WTC11 (cell line): ENCODE measurements around the gene TTC39A. TPM values are rescaled to one million over a fixed set of nuclear protein-coding genes. Genes with fewer than 3 reads are reported as not detected.

Experiments used
- ATAC-seq: fragments of 200-7000 bp; cut with Tn5 transposase; 2 replicates; pipeline ENCODE4 v1.10.0; 2021; ENCODE audit warnings: mild to moderate bottlenecking, moderate library complexity
- CTCF ChIA-PET: fragments of 300-600 bp; sonication (Branson Sonifier 250); formaldehyde crosslinking; loops from one replicate; lab custom pipeline; 2021; ENCODE audit warnings: antibody characterized with exemption; lab: Charles Lee
- POLR2A ChIA-PET: fragments of 350-600 bp; sonication (Branson Sonifier 250); formaldehyde crosslinking; loops from one replicate; lab custom pipeline; 2021; ENCODE audit warnings: antibody characterized with exemption; lab: Charles Lee
- DNase-seq: peaks from one replicate; pipeline ENCODE4 v3.0.0; 2021; ENCODE audit warnings: low spot score
- H3K27ac Mint-ChIP-seq: 2 replicates; pipeline ENCODE4 v1.8.0; 2021; ENCODE audit warnings: mixed read lengths
- H3K27me3 Mint-ChIP-seq: 2 replicates; pipeline ENCODE4 v1.8.0; 2021; ENCODE audit warnings: low read depth, mild to moderate bottlenecking, moderate library complexity, mixed read lengths
- H3K36me3 Mint-ChIP-seq: 2 replicates; pipeline ENCODE4 v1.8.0; 2021; ENCODE audit warnings: mixed read lengths
- H3K4me1 Mint-ChIP-seq: 2 replicates; pipeline ENCODE4 v1.8.0; 2022; ENCODE audit warnings: mixed read lengths
- H3K4me3 Mint-ChIP-seq: 2 replicates; pipeline ENCODE4 v1.8.0; 2021; ENCODE audit warnings: mild to moderate bottlenecking, moderate library complexity, mixed read lengths
- H3K9me3 Mint-ChIP-seq: 2 replicates; pipeline ENCODE4 v1.8.0; 2021; ENCODE audit warnings: mixed read lengths
- ATF1 ChIP-seq: sonication (generic); formaldehyde crosslinking; IDR thresholded peaks from 2 replicates; pipeline ENCODE4 v1.8.1; 2023; ENCODE audit warnings: mild to moderate bottlenecking, moderate library complexity, missing genetic modification reagents
- MXD4 ChIP-seq: fragments of 250-450 bp; sonication (Bioruptor Pico); IDR thresholded peaks from 2 replicates; pipeline ENCODE4 v1.8.0; 2021; ENCODE audit warnings: mild to moderate bottlenecking, moderate library complexity, borderline replicate concordance
- NFYB ChIP-seq: sonication (generic); formaldehyde crosslinking; conservative IDR thresholded peaks from 2 replicates; pipeline ENCODE4 v1.8.0; 2022; ENCODE audit warnings: low read depth, missing genetic modification reagents
- NR3C1 ChIP-seq: sonication (generic); formaldehyde crosslinking; conservative IDR thresholded peaks from 2 replicates; pipeline ENCODE4 v1.8.1; 2023; ENCODE audit warnings: low read depth, mild to moderate bottlenecking, missing genetic modification reagents
- TCF7 ChIP-seq: sonication (generic); formaldehyde crosslinking; IDR thresholded peaks from 2 replicates; pipeline ENCODE4 v1.8.0; 2022; ENCODE audit warnings: mild to moderate bottlenecking, low read depth, missing genetic modification reagents, moderate library complexity
- TEAD1 ChIP-seq: sonication (generic); formaldehyde crosslinking; IDR thresholded peaks from 2 replicates; pipeline ENCODE4 v1.8.0; 2022; ENCODE audit warnings: mild to moderate bottlenecking, missing genetic modification reagents
- ZNF232 ChIP-seq: sonication (generic); formaldehyde crosslinking; IDR thresholded peaks from 2 replicates; pipeline ENCODE4 v1.8.0; 2022; ENCODE audit warnings: mild to moderate bottlenecking, missing genetic modification reagents
- ZNF396 ChIP-seq: fragments of 250-450 bp; sonication (Bioruptor Pico); IDR thresholded peaks from 2 replicates; pipeline ENCODE4 v1.8.0; 2021; ENCODE audit warnings: mild to moderate bottlenecking, moderate library complexity, borderline replicate concordance
- ZNF423 ChIP-seq: fragments of 250-450 bp; sonication (Bioruptor Pico); IDR thresholded peaks from 2 replicates; pipeline ENCODE4 v2.1.2; 2022; ENCODE audit warnings: mild to moderate bottlenecking, moderate library complexity
- total RNA-seq: library from RNA; stranded (reverse); gene quantifications from 3 replicates; pipeline ENCODE4 v1.2.3, GENCODE V29; 2021
- TF ChIP-seq, protein P1 (sequence below): sonication (generic); formaldehyde crosslinking; IDR thresholded peaks from 2 replicates; pipeline ENCODE4 v1.8.1; 2023; ENCODE audit warnings: mild to moderate bottlenecking, missing genetic modification reagents
- TF ChIP-seq, protein P2 (sequence below): fragments of 250-450 bp; sonication (Bioruptor Pico); IDR thresholded peaks from 2 replicates; pipeline ENCODE4 v2.1.2; 2022; ENCODE audit warnings: mild to moderate bottlenecking, moderate library complexity
- TF ChIP-seq, protein P3 (sequence below): sonication (generic); formaldehyde crosslinking; IDR thresholded peaks from 2 replicates; pipeline ENCODE4 v1.8.1; 2022; ENCODE audit warnings: mild to moderate bottlenecking, moderate library complexity, missing genetic modification reagents
- TF ChIP-seq, protein P4 (sequence below): sonication (generic); formaldehyde crosslinking; IDR thresholded peaks from 2 replicates; pipeline ENCODE4 v1.8.1; 2023; ENCODE audit warnings: mild to moderate bottlenecking, missing genetic modification reagents, moderate library complexity
- TF ChIP-seq, protein P5 (sequence below): sonication (generic); formaldehyde crosslinking; IDR thresholded peaks from 2 replicates; pipeline ENCODE4 v1.8.0; 2023; ENCODE audit warnings: mild to moderate bottlenecking, missing genetic modification reagents
- TF ChIP-seq, protein P6 (sequence below): sonication (generic); formaldehyde crosslinking; IDR thresholded peaks from 2 replicates; pipeline ENCODE4 v1.8.1; 2023; ENCODE audit warnings: mild to moderate bottlenecking, missing genetic modification reagents, moderate library complexity
- TF ChIP-seq, protein P7 (sequence below): sonication (generic); formaldehyde crosslinking; IDR thresholded peaks from 2 replicates; pipeline ENCODE4 v1.8.1; 2022; ENCODE audit warnings: mild to moderate bottlenecking, missing genetic modification reagents, moderate library complexity, borderline replicate concordance
- TF ChIP-seq, protein P8 (sequence below): fragments of 250-450 bp; sonication (Bioruptor Pico); IDR thresholded peaks from 2 replicates; pipeline ENCODE4 v1.9.0; 2021; ENCODE audit warnings: mild to moderate bottlenecking
- TF ChIP-seq, protein P9 (sequence below): sonication (generic); formaldehyde crosslinking; IDR thresholded peaks from 2 replicates; pipeline ENCODE4 v1.8.0; 2022; ENCODE audit warnings: mild to moderate bottlenecking, missing genetic modification reagents
- TF ChIP-seq, protein P10 (sequence below): sonication (generic); formaldehyde crosslinking; IDR thresholded peaks from 2 replicates; pipeline ENCODE4 v1.8.1; 2023; ENCODE audit warnings: mild to moderate bottlenecking, missing genetic modification reagents

The TTC39A gene
- total RNA-seq, 1 experiment from 2014 or later = 3.4 TPM

DNA sequence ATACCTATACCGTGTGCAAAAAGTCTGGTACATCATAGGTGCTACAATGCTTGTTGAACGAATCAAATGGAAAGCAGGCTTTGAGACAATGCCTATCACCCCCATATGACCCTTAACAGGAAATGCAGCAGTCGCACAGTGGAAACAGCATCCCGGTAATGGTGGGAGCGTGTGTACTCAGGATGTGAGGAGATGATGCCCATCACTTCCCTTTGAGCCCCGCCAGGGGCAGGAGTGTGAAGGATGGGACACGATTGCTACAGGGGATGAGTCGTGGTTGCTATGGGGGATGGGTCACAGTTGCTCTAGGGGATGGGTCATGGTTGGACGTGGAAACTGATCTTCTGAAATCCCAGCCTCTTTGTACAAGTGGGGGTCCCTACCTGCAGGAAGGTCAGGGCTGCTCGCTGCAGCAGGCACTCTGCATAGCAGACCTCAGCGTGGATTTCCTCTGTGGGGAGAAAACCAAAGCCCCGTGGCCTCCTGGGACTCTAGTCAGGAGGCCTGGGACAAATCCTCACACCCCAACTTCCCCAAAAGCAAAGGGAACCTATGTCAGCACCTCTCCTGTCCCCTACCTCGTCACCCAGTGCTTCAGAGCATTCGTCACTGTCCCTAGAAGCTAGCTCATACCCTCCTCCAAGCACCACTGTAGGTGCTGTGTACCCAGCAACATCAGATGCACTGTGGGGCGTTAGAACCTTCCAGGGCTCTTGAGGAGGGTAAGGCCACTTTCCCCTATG is 19.3 kb downstream of the TTC39A start:
- POLR2A ChIA-PET = no interaction called here
- no peaks in the 10 kb centered on the region for H3K36me3 Mint-ChIP-seq
- no peaks in the 10 kb centered on the region for H3K27me3 Mint-ChIP-seq
- ATAC-seq (no peak), DNase-seq (no peak)
- TF ChIP-seq, protein P1, sequence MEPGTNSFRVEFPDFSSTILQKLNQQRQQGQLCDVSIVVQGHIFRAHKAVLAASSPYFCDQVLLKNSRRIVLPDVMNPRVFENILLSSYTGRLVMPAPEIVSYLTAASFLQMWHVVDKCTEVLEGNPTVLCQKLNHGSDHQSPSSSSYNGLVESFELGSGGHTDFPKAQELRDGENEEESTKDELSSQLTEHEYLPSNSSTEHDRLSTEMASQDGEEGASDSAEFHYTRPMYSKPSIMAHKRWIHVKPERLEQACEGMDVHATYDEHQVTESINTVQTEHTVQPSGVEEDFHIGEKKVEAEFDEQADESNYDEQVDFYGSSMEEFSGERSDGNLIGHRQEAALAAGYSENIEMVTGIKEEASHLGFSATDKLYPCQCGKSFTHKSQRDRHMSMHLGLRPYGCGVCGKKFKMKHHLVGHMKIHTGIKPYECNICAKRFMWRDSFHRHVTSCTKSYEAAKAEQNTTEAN (CRISPR knock-in tag) = no peak
- TF ChIP-seq TEAD1 (CRISPR knock-in tag) (no peak), NR3C1 (CRISPR knock-in tag) (no peak), ZNF396 (CRISPR knock-in tag) (no peak), TCF7 (CRISPR knock-in tag) (no peak), ATF1 (CRISPR knock-in tag) (no peak), NFYB (no peak), ZNF423 (no peak), MXD4 (CRISPR knock-in tag) (no peak), ZNF232 (CRISPR knock-in tag) (no peak)
- TF ChIP-seq, protein P2, sequence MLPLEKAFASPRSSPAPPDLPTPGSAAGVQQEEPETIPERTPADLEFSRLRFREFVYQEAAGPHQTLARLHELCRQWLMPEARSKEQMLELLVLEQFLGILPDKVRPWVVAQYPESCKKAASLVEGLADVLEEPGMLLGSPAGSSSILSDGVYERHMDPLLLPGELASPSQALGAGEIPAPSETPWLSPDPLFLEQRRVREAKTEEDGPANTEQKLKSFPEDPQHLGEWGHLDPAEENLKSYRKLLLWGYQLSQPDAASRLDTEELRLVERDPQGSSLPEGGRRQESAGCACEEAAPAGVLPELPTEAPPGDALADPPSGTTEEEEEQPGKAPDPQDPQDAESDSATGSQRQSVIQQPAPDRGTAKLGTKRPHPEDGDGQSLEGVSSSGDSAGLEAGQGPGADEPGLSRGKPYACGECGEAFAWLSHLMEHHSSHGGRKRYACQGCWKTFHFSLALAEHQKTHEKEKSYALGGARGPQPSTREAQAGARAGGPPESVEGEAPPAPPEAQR (CRISPR knock-in tag) = no peak
- TF ChIP-seq, protein P3, sequence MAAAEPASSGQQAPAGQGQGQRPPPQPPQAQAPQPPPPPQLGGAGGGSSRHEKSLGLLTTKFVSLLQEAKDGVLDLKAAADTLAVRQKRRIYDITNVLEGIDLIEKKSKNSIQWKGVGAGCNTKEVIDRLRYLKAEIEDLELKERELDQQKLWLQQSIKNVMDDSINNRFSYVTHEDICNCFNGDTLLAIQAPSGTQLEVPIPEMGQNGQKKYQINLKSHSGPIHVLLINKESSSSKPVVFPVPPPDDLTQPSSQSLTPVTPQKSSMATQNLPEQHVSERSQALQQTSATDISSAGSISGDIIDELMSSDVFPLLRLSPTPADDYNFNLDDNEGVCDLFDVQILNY = no peak
- TF ChIP-seq, protein P4, sequence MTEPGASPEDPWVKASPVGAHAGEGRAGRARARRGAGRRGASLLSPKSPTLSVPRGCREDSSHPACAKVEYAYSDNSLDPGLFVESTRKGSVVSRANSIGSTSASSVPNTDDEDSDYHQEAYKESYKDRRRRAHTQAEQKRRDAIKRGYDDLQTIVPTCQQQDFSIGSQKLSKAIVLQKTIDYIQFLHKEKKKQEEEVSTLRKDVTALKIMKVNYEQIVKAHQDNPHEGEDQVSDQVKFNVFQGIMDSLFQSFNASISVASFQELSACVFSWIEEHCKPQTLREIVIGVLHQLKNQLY (CRISPR knock-in tag) = no peak
- TF ChIP-seq, protein P5, sequence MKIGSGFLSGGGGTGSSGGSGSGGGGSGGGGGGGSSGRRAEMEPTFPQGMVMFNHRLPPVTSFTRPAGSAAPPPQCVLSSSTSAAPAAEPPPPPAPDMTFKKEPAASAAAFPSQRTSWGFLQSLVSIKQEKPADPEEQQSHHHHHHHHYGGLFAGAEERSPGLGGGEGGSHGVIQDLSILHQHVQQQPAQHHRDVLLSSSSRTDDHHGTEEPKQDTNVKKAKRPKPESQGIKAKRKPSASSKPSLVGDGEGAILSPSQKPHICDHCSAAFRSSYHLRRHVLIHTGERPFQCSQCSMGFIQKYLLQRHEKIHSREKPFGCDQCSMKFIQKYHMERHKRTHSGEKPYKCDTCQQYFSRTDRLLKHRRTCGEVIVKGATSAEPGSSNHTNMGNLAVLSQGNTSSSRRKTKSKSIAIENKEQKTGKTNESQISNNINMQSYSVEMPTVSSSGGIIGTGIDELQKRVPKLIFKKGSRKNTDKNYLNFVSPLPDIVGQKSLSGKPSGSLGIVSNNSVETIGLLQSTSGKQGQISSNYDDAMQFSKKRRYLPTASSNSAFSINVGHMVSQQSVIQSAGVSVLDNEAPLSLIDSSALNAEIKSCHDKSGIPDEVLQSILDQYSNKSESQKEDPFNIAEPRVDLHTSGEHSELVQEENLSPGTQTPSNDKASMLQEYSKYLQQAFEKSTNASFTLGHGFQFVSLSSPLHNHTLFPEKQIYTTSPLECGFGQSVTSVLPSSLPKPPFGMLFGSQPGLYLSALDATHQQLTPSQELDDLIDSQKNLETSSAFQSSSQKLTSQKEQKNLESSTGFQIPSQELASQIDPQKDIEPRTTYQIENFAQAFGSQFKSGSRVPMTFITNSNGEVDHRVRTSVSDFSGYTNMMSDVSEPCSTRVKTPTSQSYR (CRISPR knock-in tag) = no peak
- TF ChIP-seq, protein P6, sequence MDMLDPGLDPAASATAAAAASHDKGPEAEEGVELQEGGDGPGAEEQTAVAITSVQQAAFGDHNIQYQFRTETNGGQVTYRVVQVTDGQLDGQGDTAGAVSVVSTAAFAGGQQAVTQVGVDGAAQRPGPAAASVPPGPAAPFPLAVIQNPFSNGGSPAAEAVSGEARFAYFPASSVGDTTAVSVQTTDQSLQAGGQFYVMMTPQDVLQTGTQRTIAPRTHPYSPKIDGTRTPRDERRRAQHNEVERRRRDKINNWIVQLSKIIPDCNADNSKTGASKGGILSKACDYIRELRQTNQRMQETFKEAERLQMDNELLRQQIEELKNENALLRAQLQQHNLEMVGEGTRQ (CRISPR knock-in tag) = no peak
- TF ChIP-seq, protein P7, sequence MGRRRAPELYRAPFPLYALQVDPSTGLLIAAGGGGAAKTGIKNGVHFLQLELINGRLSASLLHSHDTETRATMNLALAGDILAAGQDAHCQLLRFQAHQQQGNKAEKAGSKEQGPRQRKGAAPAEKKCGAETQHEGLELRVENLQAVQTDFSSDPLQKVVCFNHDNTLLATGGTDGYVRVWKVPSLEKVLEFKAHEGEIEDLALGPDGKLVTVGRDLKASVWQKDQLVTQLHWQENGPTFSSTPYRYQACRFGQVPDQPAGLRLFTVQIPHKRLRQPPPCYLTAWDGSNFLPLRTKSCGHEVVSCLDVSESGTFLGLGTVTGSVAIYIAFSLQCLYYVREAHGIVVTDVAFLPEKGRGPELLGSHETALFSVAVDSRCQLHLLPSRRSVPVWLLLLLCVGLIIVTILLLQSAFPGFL = no peak
- TF ChIP-seq, protein P8, sequence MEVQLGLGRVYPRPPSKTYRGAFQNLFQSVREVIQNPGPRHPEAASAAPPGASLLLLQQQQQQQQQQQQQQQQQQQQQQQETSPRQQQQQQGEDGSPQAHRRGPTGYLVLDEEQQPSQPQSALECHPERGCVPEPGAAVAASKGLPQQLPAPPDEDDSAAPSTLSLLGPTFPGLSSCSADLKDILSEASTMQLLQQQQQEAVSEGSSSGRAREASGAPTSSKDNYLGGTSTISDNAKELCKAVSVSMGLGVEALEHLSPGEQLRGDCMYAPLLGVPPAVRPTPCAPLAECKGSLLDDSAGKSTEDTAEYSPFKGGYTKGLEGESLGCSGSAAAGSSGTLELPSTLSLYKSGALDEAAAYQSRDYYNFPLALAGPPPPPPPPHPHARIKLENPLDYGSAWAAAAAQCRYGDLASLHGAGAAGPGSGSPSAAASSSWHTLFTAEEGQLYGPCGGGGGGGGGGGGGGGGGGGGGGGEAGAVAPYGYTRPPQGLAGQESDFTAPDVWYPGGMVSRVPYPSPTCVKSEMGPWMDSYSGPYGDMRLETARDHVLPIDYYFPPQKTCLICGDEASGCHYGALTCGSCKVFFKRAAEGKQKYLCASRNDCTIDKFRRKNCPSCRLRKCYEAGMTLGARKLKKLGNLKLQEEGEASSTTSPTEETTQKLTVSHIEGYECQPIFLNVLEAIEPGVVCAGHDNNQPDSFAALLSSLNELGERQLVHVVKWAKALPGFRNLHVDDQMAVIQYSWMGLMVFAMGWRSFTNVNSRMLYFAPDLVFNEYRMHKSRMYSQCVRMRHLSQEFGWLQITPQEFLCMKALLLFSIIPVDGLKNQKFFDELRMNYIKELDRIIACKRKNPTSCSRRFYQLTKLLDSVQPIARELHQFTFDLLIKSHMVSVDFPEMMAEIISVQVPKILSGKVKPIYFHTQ = no peak
- TF ChIP-seq, protein P9, sequence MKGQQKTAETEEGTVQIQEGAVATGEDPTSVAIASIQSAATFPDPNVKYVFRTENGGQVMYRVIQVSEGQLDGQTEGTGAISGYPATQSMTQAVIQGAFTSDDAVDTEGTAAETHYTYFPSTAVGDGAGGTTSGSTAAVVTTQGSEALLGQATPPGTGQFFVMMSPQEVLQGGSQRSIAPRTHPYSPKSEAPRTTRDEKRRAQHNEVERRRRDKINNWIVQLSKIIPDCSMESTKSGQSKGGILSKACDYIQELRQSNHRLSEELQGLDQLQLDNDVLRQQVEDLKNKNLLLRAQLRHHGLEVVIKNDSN (CRISPR knock-in tag) = no peak
- TF ChIP-seq, protein P10, sequence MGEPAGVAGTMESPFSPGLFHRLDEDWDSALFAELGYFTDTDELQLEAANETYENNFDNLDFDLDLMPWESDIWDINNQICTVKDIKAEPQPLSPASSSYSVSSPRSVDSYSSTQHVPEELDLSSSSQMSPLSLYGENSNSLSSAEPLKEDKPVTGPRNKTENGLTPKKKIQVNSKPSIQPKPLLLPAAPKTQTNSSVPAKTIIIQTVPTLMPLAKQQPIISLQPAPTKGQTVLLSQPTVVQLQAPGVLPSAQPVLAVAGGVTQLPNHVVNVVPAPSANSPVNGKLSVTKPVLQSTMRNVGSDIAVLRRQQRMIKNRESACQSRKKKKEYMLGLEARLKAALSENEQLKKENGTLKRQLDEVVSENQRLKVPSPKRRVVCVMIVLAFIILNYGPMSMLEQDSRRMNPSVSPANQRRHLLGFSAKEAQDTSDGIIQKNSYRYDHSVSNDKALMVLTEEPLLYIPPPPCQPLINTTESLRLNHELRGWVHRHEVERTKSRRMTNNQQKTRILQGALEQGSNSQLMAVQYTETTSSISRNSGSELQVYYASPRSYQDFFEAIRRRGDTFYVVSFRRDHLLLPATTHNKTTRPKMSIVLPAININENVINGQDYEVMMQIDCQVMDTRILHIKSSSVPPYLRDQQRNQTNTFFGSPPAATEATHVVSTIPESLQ (CRISPR knock-in tag) = no peak
- no peak overlapping the region for H3K4me3 Mint-ChIP-seq
- no peaks in the 10 kb centered on the region for H3K9me3 Mint-ChIP-seq
- H3K27ac Mint-ChIP-seq = no peak overlapping the region
- H3K4me1 Mint-ChIP-seq = peaks cover 5% of the 10 kb centered on the region
- CTCF ChIA-PET = interaction anchor here (1.4 kb wide), 1 partner anchor 15 kb away, joined by 10 read pairs; no protein-coding TSS in a partner anchor
